Neural cell (in vitro differentiated cells): ENCODE results near the gene KCNJ6. TPM values are rescaled to one million over a fixed set of nuclear protein-coding genes. Genes with fewer than 3 reads are reported as not detected.

ENCODE experiments used
- H2AFZ ChIP-seq: fragments of 200-600, 300-800 bp; sonication (generic), shearing (Covaris generic); 2 replicates; pipeline ENCODE4 v1.6.0; 2014; ENCODE audit warnings: low read depth, mild to moderate bottlenecking, antibody characterized with exemption, low read length, moderate library complexity
- H3F3A ChIP-seq: fragments of 200-600 bp; shearing (Covaris generic); 2 replicates; pipeline ENCODE4 v1.6.1; 2016; ENCODE audit warnings: mild to moderate bottlenecking, moderate library complexity, mixed read lengths, antibody characterized with exemption, low read length; ENCODE audit not compliant: insufficient read depth, poor library complexity, severe bottlenecking
- H3K27ac ChIP-seq: fragments of 200-600, 300-800 bp; sonication (generic), shearing (Covaris generic); 2 replicates; pipeline ENCODE4 v1.5.1; 2014; ENCODE audit warnings: mild to moderate bottlenecking, low read length, moderate library complexity
- H3K27me3 ChIP-seq: fragments of 300-800, 200-600 bp; sonication (generic), shearing (Covaris generic); 2 replicates; pipeline ENCODE4 v1.6.0; 2014; ENCODE audit warnings: mild to moderate bottlenecking, low read depth, low read length, moderate library complexity; ENCODE audit not compliant: insufficient read depth
- H3K36me3 ChIP-seq: fragments of 300-800, 200-600 bp; sonication (generic), shearing (Covaris generic); 2 replicates; pipeline ENCODE4 v1.5.1; 2014; ENCODE audit warnings: mild to moderate bottlenecking, antibody characterized with exemption, low read length, moderate library complexity; ENCODE audit not compliant: insufficient read depth
- H3K4me2 ChIP-seq: fragments of 300-800, 200-600 bp; sonication (generic), shearing (Covaris generic); 2 replicates; pipeline ENCODE4 v1.6.0; 2014; ENCODE audit warnings: mild to moderate bottlenecking, low read length
- H3K4me3 ChIP-seq: fragments of 300-800, 200-600 bp; sonication (generic), shearing (Covaris generic); 2 replicates; pipeline ENCODE4 v1.5.1; 2014; ENCODE audit warnings: mild to moderate bottlenecking, low read length, moderate library complexity
- H3K79me2 ChIP-seq: fragments of 200-600 bp; shearing (Covaris generic); replicated peaks from 2 replicates; pipeline ENCODE4 v1.6.0; 2014; ENCODE audit warnings: mild to moderate bottlenecking, low read length, moderate library complexity; ENCODE audit not compliant: insufficient read depth
- H3K9ac ChIP-seq: fragments of 300-800, 200-600 bp; sonication (generic), shearing (Covaris generic); 2 replicates; pipeline ENCODE4 v1.6.1; 2016; ENCODE audit warnings: mild to moderate bottlenecking, low read length, mixed read lengths
- H3K9me2 ChIP-seq: fragments of 200-600 bp; shearing (Covaris generic); 2 replicates; pipeline ENCODE4 v1.6.1; 2016; ENCODE audit warnings: mild to moderate bottlenecking, low read length, mixed read lengths; ENCODE audit not compliant: insufficient read depth
- H3K9me3 ChIP-seq: fragments of 200-600, 300-800 bp; sonication (generic), shearing (Covaris generic); 2 replicates; pipeline ENCODE4 v1.6.1; 2016; ENCODE audit warnings: mild to moderate bottlenecking, mixed run types, low read length, moderate library complexity, mixed read lengths
- H4K20me1 ChIP-seq: fragments of 200-600 bp; shearing (Covaris generic); 2 replicates; pipeline ENCODE4 v1.6.1; 2016; ENCODE audit warnings: mild to moderate bottlenecking, mixed run types; ENCODE audit not compliant: insufficient read depth
- EP300 ChIP-seq: fragments of 450-650 bp; conservative IDR thresholded peaks from 2 replicates; pipeline ENCODE4 v1.6.1; 2014; ENCODE audit warnings: antibody characterized with exemption, mild to moderate bottlenecking, moderate library complexity; ENCODE audit not compliant: poor library complexity, severe bottlenecking
- EZH2 ChIP-seq: fragments of 200-600, 300-800 bp; shearing (Covaris generic), sonication (generic); IDR thresholded peaks from 2 replicates; pipeline ENCODE4 v1.6.1; 2014; ENCODE audit warnings: antibody characterized with exemption, low read length, borderline replicate concordance, mild to moderate bottlenecking; ENCODE audit not compliant: insufficient read depth, poor library complexity, severe bottlenecking
- MXI1 ChIP-seq: fragments of 450-650 bp; conservative IDR thresholded peaks from 2 replicates; pipeline ENCODE4 v1.6.1; 2014; ENCODE audit warnings: antibody characterized with exemption, mild to moderate bottlenecking; ENCODE audit not compliant: poor library complexity, severe bottlenecking
- POLR2AphosphoS5 ChIP-seq: IDR thresholded peaks from 2 replicates; pipeline ENCODE4 v1.6.1; 2012
- RAD21 ChIP-seq: fragments of 450-650 bp; conservative IDR thresholded peaks from 2 replicates; pipeline ENCODE4 v1.6.1; 2014; ENCODE audit warnings: antibody characterized with exemption, mild to moderate bottlenecking, moderate library complexity
- SMC3 ChIP-seq: fragments of 450-650 bp; conservative IDR thresholded peaks from 2 replicates; pipeline ENCODE4 v1.6.1; 2014; ENCODE audit warnings: antibody characterized with exemption, mild to moderate bottlenecking, moderate library complexity; ENCODE audit not compliant: poor library complexity
- TAF1 ChIP-seq: IDR thresholded peaks from 2 replicates; pipeline ENCODE4 v1.6.1; 2012; ENCODE audit warnings: low read depth
- polyA plus RNA-seq: library from polyadenylated mRNA; depleted of rRNA; stranded (reverse); fragments of >200 nt; gene quantifications from 2 replicates; pipeline ENCODE4 v1.2.3, GENCODE V29; 2014
- TF ChIP-seq, protein P1 (sequence below): fragments of 450-650 bp; IDR thresholded peaks from 2 replicates; pipeline ENCODE4 v1.5.1; 2014; ENCODE audit warnings: antibody characterized with exemption, mild to moderate bottlenecking, moderate library complexity; ENCODE audit not compliant: poor library complexity, severe bottlenecking
- TF ChIP-seq, protein P2 (sequence below): IDR thresholded peaks from 2 replicates; pipeline ENCODE4 v1.6.1; 2012; ENCODE audit warnings: borderline replicate concordance

Gene KCNJ6
- polyA plus RNA-seq, 1 donor from 2014 or later: 1.7 TPM

- TF ChIP-seq, protein P1, sequence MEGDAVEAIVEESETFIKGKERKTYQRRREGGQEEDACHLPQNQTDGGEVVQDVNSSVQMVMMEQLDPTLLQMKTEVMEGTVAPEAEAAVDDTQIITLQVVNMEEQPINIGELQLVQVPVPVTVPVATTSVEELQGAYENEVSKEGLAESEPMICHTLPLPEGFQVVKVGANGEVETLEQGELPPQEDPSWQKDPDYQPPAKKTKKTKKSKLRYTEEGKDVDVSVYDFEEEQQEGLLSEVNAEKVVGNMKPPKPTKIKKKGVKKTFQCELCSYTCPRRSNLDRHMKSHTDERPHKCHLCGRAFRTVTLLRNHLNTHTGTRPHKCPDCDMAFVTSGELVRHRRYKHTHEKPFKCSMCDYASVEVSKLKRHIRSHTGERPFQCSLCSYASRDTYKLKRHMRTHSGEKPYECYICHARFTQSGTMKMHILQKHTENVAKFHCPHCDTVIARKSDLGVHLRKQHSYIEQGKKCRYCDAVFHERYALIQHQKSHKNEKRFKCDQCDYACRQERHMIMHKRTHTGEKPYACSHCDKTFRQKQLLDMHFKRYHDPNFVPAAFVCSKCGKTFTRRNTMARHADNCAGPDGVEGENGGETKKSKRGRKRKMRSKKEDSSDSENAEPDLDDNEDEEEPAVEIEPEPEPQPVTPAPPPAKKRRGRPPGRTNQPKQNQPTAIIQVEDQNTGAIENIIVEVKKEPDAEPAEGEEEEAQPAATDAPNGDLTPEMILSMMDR: no peak
- no peak for TF ChIP-seq SMC3
- TF ChIP-seq EZH2: no peak
- TF ChIP-seq MXI1: no peak
- TF ChIP-seq RAD21: no peak
- TF ChIP-seq EP300: no peak
- Histone ChIP-seq H3K27ac (no peak overlapping the region), H3F3A (no peaks in the 10 kb centered on the region), H3K9ac (no peak overlapping the region), H3K9me2 (no peaks in the 10 kb centered on the region), H3K36me3 (no peaks in the 10 kb centered on the region), H3K4me3 (no peak overlapping the region), H3K27me3 (no peaks in the 10 kb centered on the region), H3K79me2 (no peaks in the 10 kb centered on the region), H4K20me1 (no peaks in the 10 kb centered on the region), H2AFZ (no peak overlapping the region), H3K9me3 (no peaks in the 10 kb centered on the region), H3K4me2 (no peak overlapping the region)
Observed at GRCh38 chr21:37623183-37623582, 293.1 kb downstream of the KCNJ6 start.

GRCh38 chr21:37622755-37623154, 293.5 kb downstream of the KCNJ6 start:
- no peaks in the 10 kb centered on the region for H3K9me2 ChIP-seq
- H3K4me3 ChIP-seq: no peak overlapping the region
- H3K4me2 ChIP-seq: no peak overlapping the region
- H3K27me3 ChIP-seq: no peaks in the 10 kb centered on the region
- H3F3A ChIP-seq: no peaks in the 10 kb centered on the region
- TF ChIP-seq POLR2AphosphoS5 (no peak), EZH2 (no peak), MXI1 (no peak), EP300 (no peak), SMC3 (no peak), RAD21 (no peak), TAF1 (no peak)
- TF ChIP-seq, protein P1: no peak
- TF ChIP-seq, protein P2, sequence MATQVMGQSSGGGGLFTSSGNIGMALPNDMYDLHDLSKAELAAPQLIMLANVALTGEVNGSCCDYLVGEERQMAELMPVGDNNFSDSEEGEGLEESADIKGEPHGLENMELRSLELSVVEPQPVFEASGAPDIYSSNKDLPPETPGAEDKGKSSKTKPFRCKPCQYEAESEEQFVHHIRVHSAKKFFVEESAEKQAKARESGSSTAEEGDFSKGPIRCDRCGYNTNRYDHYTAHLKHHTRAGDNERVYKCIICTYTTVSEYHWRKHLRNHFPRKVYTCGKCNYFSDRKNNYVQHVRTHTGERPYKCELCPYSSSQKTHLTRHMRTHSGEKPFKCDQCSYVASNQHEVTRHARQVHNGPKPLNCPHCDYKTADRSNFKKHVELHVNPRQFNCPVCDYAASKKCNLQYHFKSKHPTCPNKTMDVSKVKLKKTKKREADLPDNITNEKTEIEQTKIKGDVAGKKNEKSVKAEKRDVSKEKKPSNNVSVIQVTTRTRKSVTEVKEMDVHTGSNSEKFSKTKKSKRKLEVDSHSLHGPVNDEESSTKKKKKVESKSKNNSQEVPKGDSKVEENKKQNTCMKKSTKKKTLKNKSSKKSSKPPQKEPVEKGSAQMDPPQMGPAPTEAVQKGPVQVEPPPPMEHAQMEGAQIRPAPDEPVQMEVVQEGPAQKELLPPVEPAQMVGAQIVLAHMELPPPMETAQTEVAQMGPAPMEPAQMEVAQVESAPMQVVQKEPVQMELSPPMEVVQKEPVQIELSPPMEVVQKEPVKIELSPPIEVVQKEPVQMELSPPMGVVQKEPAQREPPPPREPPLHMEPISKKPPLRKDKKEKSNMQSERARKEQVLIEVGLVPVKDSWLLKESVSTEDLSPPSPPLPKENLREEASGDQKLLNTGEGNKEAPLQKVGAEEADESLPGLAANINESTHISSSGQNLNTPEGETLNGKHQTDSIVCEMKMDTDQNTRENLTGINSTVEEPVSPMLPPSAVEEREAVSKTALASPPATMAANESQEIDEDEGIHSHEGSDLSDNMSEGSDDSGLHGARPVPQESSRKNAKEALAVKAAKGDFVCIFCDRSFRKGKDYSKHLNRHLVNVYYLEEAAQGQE: no peak
- no peaks in the 10 kb centered on the region for H3K79me2 ChIP-seq
- H2AFZ ChIP-seq: no peak overlapping the region
- no peaks in the 10 kb centered on the region for H4K20me1 ChIP-seq
- H3K36me3 ChIP-seq: no peaks in the 10 kb centered on the region
- H3K9me3 ChIP-seq: no peaks in the 10 kb centered on the region
- no peak overlapping the region for H3K27ac ChIP-seq
- H3K9ac ChIP-seq: no peak overlapping the region
